ENCODE results near the gene PPP1R12C.

- no peak for TF ChIP-seq CTCF (IDR thresholded peaks at IDR 0.05)
- TF ChIP-seq ZFX (IDR thresholded peaks at IDR 0.05; ENCODE audit: borderline replicate concordance), result no peak
Measured at GRCh38 chr19:55083004-55083850, 34.2 kb downstream of the PPP1R12C start.
